ENCODE measurements around the gene PIK3CD.

Gene PIK3CD

GRCh38 chr1:9719978-9720722 lies 68.6 kb downstream of the PIK3CD start:
- no peak for DNase-seq (ENCODE audit: low spot score)

DNA sequence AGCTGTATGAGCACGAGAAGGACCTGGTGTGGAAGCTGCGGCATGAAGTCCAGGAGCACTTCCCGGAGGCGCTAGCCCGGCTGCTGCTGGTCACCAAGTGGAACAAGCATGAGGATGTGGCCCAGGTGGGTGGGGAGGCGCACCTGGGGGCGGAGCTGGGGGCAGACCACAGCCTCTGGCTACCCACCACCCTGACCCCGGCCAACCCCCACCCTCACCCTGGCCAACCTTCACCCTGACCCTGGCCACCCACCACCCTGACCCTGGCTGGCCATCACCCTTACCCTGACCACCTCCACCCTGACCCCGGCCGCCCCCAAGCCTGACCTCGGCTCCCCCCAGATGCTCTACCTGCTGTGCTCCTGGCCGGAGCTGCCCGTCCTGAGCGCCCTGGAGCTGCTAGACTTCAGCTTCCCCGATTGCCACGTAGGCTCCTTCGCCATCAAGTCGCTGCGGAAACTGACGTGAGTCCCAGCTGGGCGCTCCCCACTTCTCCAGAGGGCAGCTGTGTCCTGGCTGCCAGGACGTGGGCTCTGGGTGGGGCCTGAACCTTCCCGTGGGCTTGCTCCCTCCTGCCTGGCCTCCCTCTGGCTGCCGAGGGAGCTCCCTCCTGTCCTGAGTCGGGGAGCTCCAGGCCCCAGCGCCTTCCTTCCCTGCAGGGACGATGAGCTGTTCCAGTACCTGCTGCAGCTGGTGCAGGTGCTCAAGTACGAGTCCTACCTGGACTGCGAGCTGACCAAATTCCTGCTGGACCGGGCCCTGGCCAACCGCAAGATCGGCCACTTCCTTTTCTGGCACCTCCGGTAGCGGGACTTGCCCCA lies 69.5 kb downstream of the PIK3CD start:
- no peak for DNase-seq (ENCODE audit: low spot score)

DNA sequence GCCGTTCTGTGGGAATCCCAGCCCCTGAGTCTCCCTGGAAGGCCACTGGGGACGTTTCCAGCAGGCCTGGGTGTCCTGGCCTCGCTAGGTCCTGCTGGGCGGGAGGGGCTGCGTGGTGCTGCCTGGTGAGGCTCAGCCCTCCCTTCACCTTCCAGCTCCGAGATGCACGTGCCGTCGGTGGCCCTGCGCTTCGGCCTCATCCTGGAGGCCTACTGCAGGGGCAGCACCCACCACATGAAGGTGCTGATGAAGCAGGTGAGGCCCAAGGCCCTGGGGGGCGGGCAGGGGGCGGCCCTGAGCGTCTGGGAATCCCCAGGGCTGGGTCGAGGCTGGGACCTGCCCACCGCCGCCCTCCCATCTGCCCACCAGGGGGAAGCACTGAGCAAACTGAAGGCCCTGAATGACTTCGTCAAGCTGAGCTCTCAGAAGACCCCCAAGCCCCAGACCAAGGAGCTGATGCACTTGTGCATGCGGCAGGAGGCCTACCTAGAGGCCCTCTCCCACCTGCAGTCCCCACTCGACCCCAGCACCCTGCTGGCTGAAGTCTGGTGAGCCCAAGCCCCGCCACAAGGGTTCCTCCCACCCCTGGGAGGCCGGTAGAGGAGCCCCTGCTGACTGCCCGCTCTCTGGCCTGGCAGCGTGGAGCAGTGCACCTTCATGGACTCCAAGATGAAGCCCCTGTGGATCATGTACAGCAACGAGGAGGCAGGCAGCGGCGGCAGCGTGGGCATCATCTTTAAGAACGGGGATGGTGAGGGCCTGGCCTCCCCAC lies 70.3 kb downstream of the PIK3CD start:
- DNase-seq (ENCODE audit: low spot score), result peak; percentile 45

DNA sequence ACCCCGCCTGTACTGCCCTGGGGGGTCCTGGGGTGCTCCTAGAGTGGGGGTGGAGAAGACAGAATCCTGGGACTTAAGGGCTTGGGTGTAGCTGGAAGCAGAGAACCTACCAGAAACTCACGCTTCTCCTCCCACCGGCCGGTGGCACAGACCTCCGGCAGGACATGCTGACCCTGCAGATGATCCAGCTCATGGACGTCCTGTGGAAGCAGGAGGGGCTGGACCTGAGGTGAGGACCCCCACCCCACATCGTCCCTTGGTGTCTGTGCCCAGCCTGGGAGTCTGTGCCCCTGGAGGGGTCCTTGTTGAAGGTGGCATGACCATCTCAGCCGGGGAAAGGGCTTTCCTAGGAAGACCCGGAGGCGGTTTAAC lies 70.8 kb downstream of the PIK3CD start:
- DNase-seq (ENCODE audit: low spot score), result no peak

DNA sequence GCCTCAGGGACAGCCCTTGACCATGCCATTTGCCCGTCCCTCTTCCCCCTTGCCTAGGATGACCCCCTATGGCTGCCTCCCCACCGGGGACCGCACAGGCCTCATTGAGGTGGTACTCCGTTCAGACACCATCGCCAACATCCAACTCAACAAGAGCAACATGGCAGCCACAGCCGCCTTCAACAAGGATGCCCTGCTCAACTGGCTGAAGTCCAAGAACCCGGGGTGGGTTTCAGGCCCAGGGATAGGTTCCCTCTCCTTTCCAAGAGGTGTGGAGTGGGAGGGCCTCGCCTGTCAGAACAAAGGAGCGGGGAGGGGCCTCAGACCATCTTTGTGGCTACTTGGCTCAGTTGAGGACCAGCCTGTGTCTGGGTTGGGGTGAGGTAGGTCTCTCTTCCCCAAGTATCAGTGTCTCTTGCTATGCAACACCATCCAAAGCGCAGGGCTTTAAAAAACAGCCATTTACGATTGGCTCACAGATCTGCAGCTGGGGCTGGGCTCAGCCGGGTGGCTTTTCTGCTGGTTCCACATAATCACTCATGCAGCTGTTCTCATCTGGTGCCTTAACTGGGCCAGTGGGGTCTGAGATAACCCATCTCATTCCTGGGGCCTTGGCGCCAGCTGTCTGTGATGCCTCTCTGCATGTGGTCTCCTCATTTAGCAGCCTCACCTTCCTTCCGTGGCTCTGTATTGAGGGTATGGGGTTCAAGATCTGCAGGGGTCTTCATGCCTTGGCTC lies 71.7 kb downstream of the PIK3CD start:
- no peak for DNase-seq (ENCODE audit: low spot score)

DNA sequence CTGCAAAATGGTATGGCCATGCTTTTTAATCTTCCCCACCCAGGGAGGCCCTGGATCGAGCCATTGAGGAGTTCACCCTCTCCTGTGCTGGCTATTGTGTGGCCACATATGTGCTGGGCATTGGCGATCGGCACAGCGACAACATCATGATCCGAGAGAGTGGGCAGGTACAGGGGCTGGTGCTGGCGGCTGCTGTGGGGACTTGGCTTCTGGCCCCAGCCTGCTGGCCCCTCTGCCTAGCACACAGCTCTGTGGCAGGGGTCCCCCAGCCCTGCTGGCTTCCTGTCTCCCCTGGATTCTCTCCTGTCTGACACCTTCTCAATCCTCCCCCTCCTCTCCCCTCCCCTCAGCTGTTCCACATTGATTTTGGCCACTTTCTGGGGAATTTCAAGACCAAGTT lies 72.4 kb downstream of the PIK3CD start:
- DNase-seq (ENCODE audit: low spot score), result no peak

DNA sequence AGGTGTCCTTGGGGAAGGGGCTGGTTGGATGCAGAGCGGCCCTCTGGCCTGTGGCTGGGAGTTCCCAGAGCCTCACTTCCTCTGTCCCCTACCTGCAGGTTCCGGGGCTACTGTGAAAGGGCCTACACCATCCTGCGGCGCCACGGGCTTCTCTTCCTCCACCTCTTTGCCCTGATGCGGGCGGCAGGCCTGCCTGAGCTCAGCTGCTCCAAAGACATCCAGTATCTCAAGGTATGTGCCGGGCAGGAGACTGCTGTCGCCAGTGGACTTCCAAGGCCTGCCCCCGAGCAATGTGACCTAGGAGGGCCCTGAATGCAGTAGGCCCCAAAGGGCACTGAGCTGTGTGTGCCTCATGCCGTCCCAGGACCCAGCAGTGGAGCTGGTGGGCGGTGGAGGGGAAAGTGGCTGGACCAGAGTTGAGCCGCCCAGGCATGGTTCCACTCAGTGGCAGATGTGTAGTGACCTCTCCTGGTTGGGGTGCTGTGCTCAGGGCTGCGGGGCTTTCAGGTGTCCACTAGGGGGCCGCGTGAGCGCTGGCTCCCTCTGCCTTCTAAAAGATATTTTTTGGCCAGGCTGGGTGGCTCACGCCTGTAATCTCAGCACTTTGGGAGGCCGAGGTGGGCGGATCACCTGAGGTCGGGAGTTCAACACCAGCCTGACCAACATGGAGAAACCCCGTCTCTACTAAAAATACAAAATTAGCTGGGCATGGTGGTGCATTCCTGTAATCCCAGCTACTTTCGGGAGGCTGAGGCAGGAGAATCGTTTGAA lies 73.4 kb downstream of the PIK3CD start:
- peak; percentile 64 for DNase-seq (ENCODE audit: low spot score)

DNA sequence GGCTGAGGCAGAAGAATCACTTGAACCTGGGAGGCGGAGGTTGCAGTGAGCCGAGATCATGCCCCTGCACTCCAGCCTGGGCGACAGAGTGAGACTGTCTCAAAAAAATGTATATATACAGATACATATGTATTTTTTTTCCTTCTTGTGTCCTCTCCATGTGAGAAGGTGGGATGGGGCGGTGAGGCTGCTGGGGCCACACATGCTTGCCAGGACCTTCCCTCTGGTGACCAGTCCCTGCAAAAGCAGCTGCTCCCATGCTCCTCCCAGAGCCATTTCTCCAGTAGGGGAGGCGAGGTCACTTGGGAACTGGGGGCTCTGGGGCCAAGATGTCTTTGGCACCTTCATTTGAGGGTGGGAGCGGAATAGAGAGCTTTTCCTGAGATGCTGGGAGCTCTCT lies 74.9 kb downstream of the PIK3CD start:
- no peak for DNase-seq (ENCODE audit: low spot score)

- DNase-seq (ENCODE audit: low spot score), result no peak
Observed at GRCh38 chr1:9726905-9727595, 75.5 kb downstream of the PIK3CD start.

DNA sequence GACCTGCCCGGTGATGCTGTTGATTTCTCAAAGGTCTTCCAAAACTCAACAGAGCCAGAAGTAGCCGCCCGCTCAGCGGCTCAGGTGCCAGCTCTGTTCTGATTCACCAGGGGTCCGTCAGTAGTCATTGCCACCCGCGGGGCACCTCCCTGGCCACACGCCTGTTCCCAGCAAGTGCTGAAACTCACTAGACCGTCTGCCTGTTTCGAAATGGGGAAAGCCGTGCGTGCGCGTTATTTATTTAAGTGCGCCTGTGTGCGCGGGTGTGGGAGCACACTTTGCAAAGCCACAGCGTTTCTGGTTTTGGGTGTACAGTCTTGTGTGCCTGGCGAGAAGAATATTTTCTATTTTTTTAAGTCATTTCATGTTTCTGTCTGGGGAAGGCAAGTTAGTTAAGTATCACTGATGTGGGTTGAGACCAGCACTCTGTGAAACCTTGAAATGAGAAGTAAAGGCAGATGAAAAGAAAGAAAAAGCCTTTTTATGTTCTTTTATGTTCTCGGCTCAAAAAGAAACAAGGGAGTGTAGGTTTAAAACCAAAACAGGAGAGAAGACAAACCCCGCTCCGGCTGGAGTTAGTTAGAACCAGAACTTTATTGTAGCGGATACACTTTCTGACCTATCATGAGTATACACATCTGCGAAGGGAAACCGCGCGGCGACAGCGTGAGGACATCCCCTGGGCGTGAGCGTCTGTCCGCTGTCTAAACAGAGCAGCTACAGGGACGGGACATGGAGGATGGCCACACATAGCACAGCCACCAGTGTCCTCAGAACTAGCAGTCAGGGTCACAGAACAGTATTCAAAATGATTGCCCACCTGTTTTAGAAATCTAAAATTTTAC lies 77.1 kb downstream of the PIK3CD start:
- DNase-seq (ENCODE audit: low spot score), result no peak

- DNase-seq (ENCODE audit: low spot score), result no peak
Observed at GRCh38 chr1:9729523-9729922, 78.0 kb downstream of the PIK3CD start.

- no peak for DNase-seq (ENCODE audit: low spot score)
Observed at GRCh38 chr1:9730096-9730901, 78.8 kb downstream of the PIK3CD start.

- no peak for DNase-seq (ENCODE audit: low spot score)
Observed at GRCh38 chr1:9731051-9731537, 79.6 kb downstream of the PIK3CD start.

GRCh38 chr1:9731561-9731960 lies 80.0 kb downstream of the PIK3CD start:
- no peak for DNase-seq (ENCODE audit: low spot score)

DNA sequence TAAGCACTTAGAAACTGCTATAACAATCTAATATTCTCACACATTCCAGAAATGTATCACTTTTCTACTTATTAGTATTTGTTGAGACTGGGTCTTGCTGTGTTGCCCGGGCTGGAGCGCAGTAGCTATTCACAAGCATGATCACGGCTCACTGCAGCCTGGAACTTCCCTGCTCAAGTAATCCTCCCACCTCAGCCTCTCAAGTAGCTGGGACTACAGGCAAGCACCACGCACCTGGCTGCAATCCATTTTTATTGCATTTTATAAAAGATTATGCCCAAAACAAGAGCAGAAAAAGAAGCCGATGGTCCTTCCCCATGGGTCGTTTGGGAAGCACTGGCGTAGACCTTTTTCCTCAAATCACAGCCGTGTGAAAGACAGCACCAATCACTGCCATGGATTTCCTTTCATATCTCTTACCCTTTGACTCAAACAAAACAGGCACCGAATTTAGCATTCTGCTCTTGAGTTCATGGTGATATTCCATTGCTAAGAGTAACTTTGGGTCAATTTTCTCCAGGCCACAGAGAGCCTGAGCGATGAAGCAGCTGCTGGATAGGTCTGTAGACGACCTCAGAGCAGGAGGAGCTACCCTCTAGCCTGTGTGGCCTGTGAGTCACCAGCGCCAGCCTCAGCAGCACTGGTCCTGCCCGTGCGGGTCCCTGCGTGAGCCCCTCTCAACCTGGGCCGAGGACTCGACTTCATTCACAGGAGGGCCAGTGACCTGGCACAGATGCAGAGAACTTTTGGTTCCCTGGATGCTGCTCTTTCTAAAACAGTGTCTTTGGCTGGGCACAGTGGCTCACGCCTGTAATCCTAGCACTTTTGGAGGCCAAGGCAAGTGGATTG lies 80.8 kb downstream of the PIK3CD start:
- DNase-seq (ENCODE audit: low spot score), result no peak

DNA sequence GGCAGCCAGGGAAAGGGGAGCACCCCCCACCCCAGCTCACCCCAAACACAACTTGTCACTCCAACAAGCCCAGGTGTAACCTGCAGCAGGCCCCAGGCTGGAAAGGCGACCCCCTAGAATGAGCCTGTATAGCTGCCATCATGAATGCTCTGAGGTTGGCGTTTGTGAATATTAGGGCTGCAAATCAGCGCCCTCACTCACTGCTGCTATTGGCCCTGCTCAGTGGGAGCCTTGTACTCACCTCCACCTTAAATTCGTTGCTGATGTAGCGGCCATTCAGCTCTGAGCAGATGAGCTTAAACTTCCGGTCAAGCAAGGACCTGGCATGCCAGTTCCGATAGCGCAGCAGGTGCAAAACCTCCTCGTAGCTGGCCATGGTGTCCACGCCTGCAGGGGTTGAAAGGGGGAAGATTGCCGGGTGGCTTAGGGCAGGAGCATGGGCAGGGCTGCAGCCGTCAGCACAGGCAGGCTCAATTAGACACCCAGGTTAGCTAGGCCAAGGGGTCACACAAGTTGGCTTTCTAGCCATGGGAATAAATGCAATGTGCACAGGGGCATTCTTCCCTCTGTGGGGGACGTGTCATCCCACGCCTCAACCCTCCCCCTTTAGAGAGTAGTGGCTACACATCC lies 81.7 kb downstream of the PIK3CD start:
- no peak for DNase-seq (ENCODE audit: low spot score)

DNA sequence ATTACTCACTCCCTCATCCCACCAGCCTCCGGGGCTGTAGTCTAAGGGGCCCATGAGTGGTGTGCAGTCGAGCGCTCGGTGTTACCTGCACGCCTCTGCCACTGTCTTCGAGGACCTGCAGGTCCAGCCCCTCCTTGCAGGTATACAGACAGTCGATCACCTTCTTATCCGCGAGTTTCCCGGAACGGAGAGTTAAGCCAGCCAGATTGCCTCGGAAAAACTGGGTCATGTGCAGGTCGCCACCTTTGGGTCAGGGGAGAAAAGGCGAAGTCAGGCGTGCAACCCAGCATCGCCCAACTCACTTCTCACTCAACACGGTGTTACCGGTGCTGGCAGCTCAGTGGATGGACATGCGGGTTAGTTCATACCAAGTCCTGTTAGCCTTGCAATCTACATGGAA lies 84.3 kb downstream of the PIK3CD start:
- no peak for DNase-seq (ENCODE audit: low spot score)
